ENCODE data around the gene UROC1. TPM values are rescaled to one million over a fixed set of nuclear protein-coding genes. Genes with fewer than 3 reads are reported as not detected.

UROC1 gene
- total and polyA plus RNA-seq, 2 of the 13 experiments (the other 11 are each of a cell fraction or from before 2014, with no cell fraction given) = 0.71 to 1.3 TPM

DNA sequence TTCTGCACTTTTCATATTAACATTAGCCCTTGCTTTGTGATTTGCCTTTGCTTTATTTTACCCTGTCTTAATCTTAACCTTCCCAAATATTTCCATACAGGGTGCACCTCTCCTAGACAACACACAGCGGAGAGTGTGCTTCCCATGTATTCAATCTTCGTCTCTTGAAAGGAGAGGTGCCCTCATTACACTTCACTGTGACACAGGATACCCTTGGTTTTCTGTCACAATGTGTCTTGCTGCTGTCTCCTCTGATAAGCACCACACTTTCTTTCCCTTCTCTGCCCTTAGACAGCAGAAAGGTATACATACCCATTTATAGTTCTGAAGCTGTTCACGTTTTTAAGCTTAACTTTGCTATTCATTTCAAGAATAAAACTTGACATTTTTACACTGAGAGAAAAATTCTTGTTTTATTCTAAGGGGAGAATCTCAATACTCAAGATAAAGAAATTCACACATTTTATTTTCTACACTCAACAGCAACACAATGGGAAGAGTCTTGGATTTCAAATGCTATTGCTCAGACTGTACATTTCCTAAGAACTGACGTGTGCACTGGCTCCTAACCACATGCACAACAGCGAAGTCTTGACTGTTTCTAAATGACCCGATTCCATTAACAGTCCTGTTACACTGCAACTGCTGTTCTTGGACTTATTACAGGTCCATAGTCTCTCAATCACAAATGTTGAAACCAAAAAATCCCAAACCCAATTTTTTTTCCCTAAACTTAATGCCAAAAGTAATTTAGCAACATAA, 63.0 kb downstream of the UROC1 start (continued):
- TF ChIP-seq, protein P1, sequence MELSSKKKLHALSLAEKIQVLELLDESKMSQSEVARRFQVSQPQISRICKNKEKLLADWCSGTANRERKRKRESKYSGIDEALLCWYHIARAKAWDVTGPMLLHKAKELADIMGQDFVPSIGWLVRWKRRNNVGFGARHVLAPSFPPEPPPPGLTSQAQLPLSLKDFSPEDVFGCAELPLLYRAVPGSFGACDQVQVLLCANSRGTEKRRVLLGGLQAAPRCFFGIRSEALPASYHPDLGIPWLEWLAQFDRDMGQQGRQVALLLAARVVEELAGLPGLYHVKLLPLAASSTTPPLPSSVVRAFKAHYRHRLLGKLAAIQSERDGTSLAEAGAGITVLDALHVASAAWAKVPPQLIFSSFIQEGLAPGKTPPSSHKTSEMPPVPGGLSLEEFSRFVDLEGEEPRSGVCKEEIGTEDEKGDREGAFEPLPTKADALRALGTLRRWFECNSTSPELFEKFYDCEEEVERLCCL (CRISPR knock-in tag; IDR thresholded peaks at IDR 0.05; ENCODE audit: borderline replicate concordance) = no peak
- TF ChIP-seq ZNF7 (CRISPR knock-in tag; IDR thresholded peaks at IDR 0.05) (no peak), ZNF143 (CRISPR knock-in tag; IDR thresholded peaks at IDR 0.05) (no peak), RBM39 (IDR thresholded peaks at IDR 0.05; ENCODE audit: low read depth, low read length, poor library complexity, severe bottlenecking) (no peak), ZNF747 (CRISPR knock-in tag; IDR thresholded peaks at IDR 0.05; ENCODE audit: borderline replicate concordance) (no peak), SIX1 (CRISPR knock-in tag; IDR thresholded peaks at IDR 0.05; ENCODE audit: borderline replicate concordance) (no peak), HHEX (CRISPR knock-in tag; IDR thresholded peaks at IDR 0.05) (no peak)
- TF ChIP-seq, protein P2, sequence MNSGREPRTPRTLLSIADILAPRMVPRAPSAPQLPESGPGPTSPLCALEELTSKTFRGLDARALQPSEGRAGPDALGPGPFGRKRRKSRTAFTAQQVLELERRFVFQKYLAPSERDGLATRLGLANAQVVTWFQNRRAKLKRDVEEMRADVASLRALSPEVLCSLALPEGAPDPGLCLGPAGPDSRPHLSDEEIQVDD (CRISPR knock-in tag; IDR thresholded peaks at IDR 0.05; ENCODE audit: borderline replicate concordance) = no peak

- H3K27me3 ChIP-seq (ENCODE audit: control insufficient read depth in 1 of 2, insufficient read depth in 2 of 2, low read length in 2 of 2) = no peaks in the 10 kb centered on the region
- no peak for TF ChIP-seq SALL2 (CRISPR knock-in tag; IDR thresholded peaks at IDR 0.05)
- peak; percentile 95 for TF ChIP-seq MAFF (IDR thresholded peaks at IDR 0.05; ENCODE audit: low read depth, low read length)
- peak; percentile 96 to 98 for TF ChIP-seq MAFK (conservative IDR thresholded peaks at IDR 0.05 in 1 of 2, IDR thresholded peaks at IDR 0.05 in 1 of 2; ENCODE audit: low read length in 2 of 2)
- H3K79me2 ChIP-seq (ENCODE audit: insufficient read depth, low read length) = peaks cover 12% of the 10 kb centered on the region
- POLR2A ChIA-PET = no interaction called here
- DNase-seq (ENCODE audit: low spot score) (no peak), FAIRE-seq (no peak), ATAC-seq (no peak)
- H3K36me3 ChIP-seq (replicated peaks in 1 of 2; ENCODE audit: control insufficient read depth in 1 of 2, insufficient read depth in 2 of 2, low read length in 2 of 2) = peaks cover 30 to 85% of the 10 kb centered on the region in 2 experiments; a peak in 4 of 5 replicates
- BruUV-seq (replicated peaks) = no TSS peak
- intact Hi-C loops (cut with micrococcal nuclease; ENCODE audit: unreplicated experiment) = no loop called here
- H3K9me3 ChIP-seq (ENCODE audit: low read length) = no peaks in the 10 kb centered on the region
- H3K9ac ChIP-seq (ENCODE audit: insufficient read depth, low read depth, low read length) = no peak overlapping the region
- H4K20me1 ChIP-seq (ENCODE audit: insufficient read depth, low read length) = 0 out of 2 replicates have a peak, but pooled peaks cover 3% of the 10 kb centered on the region
- H3K4me1 ChIP-seq (ENCODE audit: insufficient read depth, low read length) = no peaks in the 10 kb centered on the region
- CTCF ChIA-PET (ENCODE audit: low intra/inter-chr PET ratio, low total read pairs) = no interaction called here
- H3K4me2 ChIP-seq (ENCODE audit: low read depth, low read length) = no peak overlapping the region
- H2AFZ ChIP-seq (ENCODE audit: low read length) = no peak overlapping the region
- WGBS (ENCODE audit: low lambda C conversion rate) = 88% methylated on average over 1 of the region's 1 CpG
- no peak overlapping the region for H3K27ac ChIP-seq (ENCODE audit: extremely low read length, insufficient read depth, low read length)
- in situ Hi-C loops (cut with HindIII; ENCODE audit: extremely low pct_ligation_motif_present, low pct_unique_long_range_greater_than_20kb) = no loop called here
- no peak overlapping the region for H3K4me3 ChIP-seq (replicated peaks in 1 of 3; ENCODE audit: insufficient read depth in 1 of 3, low read depth in 2 of 3, low read length in 3 of 3)
These were observed 63.5 kb downstream of the UROC1 start for GRCh38 chr3:126454025-126454424.
